ENCODE results near the gene ICAM1. TPM values are rescaled to one million over a fixed set of nuclear protein-coding genes. Genes with fewer than 3 reads are reported as not detected.

Gene ICAM1
- polyA plus RNA-seq, 3 donors: 5.0 to 6.6 (median 5.6) TPM

- no peak for DNase-seq
Observed at GRCh38 chr19:10292206-10292788, 21.4 kb downstream of the ICAM1 start.

DNA sequence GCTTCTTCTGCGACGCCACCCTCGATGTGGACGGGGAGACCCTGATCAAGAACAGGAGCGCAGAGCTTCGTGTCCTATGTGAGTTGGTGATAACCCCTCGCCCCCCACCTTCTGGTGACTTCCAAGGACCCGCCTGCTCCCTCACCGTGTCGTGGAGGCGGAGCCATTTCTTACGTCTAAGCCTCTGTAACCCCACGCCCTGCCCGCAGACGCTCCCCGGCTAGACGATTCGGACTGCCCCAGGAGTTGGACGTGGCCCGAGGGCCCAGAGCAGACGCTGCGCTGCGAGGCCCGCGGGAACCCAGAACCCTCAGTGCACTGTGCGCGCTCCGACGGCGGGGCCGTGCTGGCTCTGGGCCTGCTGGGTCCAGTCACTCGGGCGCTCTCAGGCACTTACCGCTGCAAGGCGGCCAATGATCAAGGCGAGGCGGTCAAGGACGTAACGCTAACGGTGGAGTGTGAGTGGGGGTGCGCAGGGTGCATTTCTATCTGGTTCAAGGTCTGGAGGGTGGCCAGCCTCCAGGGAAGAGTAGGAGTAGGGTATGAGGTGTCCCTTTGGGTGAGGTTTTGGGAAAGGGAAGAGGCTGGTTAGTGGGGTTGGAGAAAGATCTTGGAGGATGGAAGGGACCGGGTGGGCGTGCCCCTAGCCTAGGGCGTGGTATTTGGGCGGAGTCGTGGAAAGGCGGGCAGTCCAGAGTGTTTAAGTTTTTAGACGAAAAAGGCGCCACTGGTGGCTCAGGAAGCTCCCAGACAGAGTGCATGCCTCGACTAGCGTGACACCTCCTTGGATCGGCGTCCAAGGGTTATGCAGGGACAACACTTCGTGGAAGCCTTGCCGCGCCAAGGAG is 22.1 kb downstream of the ICAM1 start:
- no peak for DNase-seq

- DNase-seq: no peak
Observed at GRCh38 chr19:10293637-10294367, 22.9 kb downstream of the ICAM1 start.

- no peak for DNase-seq
Observed at GRCh38 chr19:10294368-10294697, 23.4 kb downstream of the ICAM1 start.

DNA sequence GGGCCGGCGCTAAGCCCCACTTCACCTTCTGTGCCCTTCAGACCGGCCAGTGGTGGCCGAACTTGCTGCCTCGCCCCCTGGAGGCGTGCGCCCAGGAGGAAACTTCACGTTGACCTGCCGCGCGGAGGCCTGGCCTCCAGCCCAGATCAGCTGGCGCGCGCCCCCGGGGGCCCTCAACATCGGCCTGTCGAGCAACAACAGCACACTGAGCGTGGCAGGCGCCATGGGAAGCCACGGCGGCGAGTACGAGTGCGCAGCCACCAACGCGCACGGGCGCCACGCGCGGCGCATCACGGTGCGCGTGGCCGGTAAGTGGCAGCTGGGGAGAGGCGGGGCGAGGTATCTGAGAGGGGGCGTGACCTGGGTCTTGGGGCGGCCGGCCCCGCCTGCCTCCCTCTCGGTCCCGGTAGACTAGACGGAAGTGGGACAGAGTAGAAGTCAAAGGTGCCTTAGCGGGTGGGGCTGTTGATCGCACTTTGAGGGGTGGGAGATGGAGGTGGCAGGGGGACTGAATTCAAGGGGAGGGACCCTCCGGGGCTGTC is 24.5 kb downstream of the ICAM1 start:
- no peak for DNase-seq

GRCh38 chr19:10295847-10296591 is 25.1 kb downstream of the ICAM1 start:
- DNase-seq: no peak

DNA sequence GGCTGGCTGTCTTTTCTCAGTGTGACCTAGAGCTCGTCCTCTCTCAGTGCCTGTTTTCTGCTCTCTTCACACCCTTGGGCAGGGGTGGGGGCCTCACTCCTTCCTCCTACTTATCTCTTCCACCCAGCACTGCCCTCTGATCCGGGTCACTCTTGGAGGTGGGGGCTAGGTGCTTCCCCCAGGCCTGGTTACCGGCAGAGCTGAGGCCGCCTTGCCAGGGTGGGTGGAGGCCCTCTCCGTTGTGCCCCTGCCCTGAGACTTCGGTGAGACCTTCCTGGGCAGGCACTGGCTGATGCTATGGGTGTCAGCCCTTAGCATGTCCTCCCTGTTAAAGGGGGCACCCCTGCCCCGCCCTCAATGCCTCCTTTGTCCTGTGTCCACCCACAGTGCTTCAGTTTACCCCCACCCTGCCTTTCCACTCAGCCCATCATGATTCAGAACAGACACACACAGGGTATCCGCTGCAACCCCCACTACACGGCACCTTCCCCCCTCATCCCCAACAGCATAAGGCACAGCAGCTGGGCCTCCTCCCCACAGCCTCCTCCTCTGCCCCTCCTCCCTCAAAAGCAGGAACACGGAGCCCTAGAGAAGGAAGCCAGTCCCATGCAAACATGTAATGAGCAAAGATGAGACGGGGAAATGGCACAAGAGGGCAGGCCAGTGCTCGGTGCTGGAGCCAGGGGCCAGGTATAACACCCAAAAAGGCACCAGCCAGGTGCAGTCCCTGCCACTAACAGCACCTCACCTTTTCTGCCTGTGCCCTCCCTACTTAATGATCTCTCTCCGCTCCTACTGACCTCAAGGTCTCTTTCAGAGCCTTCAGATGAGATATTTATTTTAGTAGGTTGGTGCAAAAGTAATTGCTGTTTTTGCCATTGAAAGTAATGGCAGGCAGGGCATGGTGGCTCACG is 28.9 kb downstream of the ICAM1 start:
- DNase-seq: no peak

DNA sequence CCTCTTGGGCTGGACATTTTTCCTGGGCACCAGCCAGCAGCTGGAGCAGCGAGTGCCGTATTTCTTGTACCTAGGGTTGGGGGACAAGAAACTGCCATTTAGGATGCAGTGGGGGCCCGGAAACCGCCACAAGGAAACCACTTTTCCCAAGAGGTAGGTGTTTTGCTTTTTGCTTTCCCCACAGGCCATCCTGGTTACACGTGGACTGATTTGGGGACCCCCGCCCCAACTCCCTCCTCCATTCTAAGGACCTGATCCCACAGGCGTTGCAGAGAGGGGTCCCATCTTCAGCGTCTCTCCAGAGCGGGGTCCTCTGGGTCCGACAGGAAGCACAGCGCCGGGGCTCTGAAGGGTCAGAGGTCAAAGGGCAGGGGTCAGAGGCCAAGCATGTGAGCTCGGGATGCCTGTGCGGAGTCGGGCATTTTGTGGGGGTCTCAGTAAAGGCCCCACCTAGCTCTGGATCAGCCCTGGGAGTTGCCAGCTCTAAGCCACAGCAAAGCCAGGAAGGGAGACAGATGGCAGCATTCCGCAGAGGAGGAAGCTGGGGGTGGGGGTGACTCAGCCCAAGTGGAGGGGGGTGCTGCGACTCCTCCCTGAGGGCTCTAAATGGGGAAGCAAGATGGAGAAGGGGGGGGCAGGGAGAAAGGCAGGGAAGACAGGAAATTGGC is 34.4 kb downstream of the ICAM1 start:
- no peak for DNase-seq

DNA sequence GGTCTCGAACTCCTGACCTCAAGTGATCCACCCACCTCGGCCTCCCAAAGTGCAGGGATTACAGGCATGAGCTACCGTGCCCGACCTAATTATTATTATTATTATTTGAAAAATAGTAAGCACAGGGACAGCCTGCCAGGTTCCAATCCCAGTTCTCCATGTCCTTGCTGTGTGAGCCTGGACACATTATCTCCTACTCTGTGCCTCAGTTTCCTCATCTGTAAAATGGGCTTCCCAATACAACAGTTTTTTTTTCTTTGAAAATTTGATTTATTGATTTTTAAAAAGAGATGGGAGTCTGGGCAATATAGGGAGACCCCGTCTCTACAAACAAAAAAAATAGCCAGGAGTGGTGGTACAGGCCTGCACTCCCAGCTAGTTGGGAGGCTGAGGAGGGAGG is 35.4 kb downstream of the ICAM1 start:
- DNase-seq: no peak

GRCh38 chr19:10309423-10309822 is 38.5 kb downstream of the ICAM1 start, which contains the start of gene ZGLP1:
ZGLP1 (minus strand) TSS chr19:10309815.
- DNase-seq: no peak

GRCh38 chr19:10315335-10316214 is 44.7 kb downstream of the ICAM1 start, which contains the start of gene FDX2:
FDX2 (minus strand) TSS chr19:10316015; CDS start chr19:10315996, 19 bp downstream.
- DNase-seq: peak; percentile 79

GRCh38 chr19:10316229-10317044 is 45.5 kb downstream of the ICAM1 start:
- DNase-seq: no peak

DNA sequence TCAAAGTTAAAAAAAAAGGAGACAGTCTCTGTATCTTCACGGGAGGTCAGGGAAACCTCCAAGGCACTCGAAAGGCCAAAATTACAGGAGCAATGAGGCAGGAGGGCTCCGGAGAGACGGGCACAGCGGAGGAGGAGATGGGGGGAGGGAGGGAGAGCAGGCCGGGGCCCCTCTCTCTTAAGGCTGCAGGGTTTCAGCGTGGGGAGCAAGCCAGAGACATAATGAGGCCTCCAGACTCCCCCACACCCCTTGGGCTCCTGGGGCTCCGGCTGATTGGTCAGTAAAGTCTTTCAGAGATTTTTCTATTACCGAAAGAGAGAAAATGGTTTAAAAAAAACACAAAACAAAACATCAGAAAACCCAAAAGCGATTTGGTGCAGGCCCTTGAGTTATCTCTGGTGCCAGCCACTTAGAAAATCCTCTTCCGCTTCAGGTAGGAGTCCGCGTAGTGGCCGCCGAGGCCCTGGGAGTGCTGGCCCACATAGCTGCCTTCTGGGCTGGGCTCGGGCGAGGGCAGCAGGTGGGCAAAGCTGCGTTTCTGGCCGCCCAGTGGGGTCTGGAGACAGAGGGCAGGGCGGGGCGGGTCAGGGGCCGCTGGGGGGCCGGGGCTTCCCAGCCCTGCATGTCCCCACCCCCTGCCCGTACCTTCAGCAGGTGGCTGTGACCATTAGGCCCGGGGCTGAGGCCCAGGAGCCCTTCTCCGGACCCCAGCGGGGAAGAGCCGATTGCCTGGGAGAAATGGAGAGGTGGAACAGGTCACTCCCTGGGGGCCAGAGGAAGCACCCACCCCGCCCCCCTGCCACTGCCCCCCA is 46.3 kb downstream of the ICAM1 start:
- no peak for DNase-seq

- DNase-seq: no peak
Observed at GRCh38 chr19:10317857-10318462, 47.0 kb downstream of the ICAM1 start.

GRCh38 chr19:10318807-10319682 is 48.1 kb downstream of the ICAM1 start:
- no peak for DNase-seq
